T-helper 1 cell (primary cell): ENCODE data around the gene GAS7.
"Not testable (repeated sequence)": the region's sequence is repeated elsewhere in the genome, so short reads cannot be mapped to it uniquely, and the experiment has no call there.

ENCODE experiments used
- DNase-seq, 5 donors: peaks; one replicate each; pipeline ENCODE4 v3.0.0-alpha.2; 2012 to 2020

GAS7 gene

GRCh38 chr17:10107316-10108165, 90.9 kb downstream of the GAS7 start:
- no peak for DNase-seq

- DNase-seq = no peak
Measured at GRCh38 chr17:10106067-10106466, 92.3 kb downstream of the GAS7 start.

- no peak for DNase-seq
Measured at GRCh38 chr17:10105513-10106001, 92.8 kb downstream of the GAS7 start.

GRCh38 chr17:10103712-10104111, 94.7 kb downstream of the GAS7 start:
- no peak for DNase-seq

GRCh38 chr17:10102817-10103216, 95.6 kb downstream of the GAS7 start:
- no peak for DNase-seq

GRCh38 chr17:10099051-10099571, 99.3 kb downstream of the GAS7 start:
- no peak for DNase-seq

- no peak for DNase-seq
Measured at GRCh38 chr17:10096596-10096995, 101.8 kb downstream of the GAS7 start.

- DNase-seq = not testable (repeated sequence)
Measured at GRCh38 chr17:10095295-10095694, 103.1 kb downstream of the GAS7 start.

GRCh38 chr17:10094797-10095196, 103.6 kb downstream of the GAS7 start:
- DNase-seq = no peak

GRCh38 chr17:10092595-10092994, 105.8 kb downstream of the GAS7 start:
- no peak for DNase-seq

- no peak for DNase-seq
Measured at GRCh38 chr17:10091046-10091445, 107.4 kb downstream of the GAS7 start.

- DNase-seq = no peak
Measured at GRCh38 chr17:10089196-10089804, 109.1 kb downstream of the GAS7 start.

GRCh38 chr17:10088444-10088843, 110.0 kb downstream of the GAS7 start:
- DNase-seq = no peak

- no peak for DNase-seq
Measured at GRCh38 chr17:10087355-10087754, 111.1 kb downstream of the GAS7 start.

- no peak for DNase-seq
Measured at GRCh38 chr17:10083864-10084263, 114.5 kb downstream of the GAS7 start.

GRCh38 chr17:10082795-10083194, 115.6 kb downstream of the GAS7 start:
- no peak for DNase-seq

- DNase-seq = peak in 1 of 5 donors; percentile 11
Measured at GRCh38 chr17:10081571-10082169, 116.7 kb downstream of the GAS7 start.

- DNase-seq = no peak
Measured at GRCh38 chr17:10077561-10078299, 120.7 kb downstream of the GAS7 start.

- DNase-seq = no peak
Measured at GRCh38 chr17:10075919-10076318, 122.5 kb downstream of the GAS7 start.

GRCh38 chr17:10073941-10074340, 124.5 kb downstream of the GAS7 start:
- DNase-seq = no peak

- no peak for DNase-seq
Measured at GRCh38 chr17:10072556-10073425, 125.6 kb downstream of the GAS7 start.

GRCh38 chr17:10072086-10072485, 126.3 kb downstream of the GAS7 start:
- DNase-seq = no peak
